ENCODE measurements around the gene SASS6.

- TF ChIP-seq CTCF (IDR thresholded peaks at IDR 0.05) (no peak), POLR2A (IDR thresholded peaks at IDR 0.05) (no peak), POLR2AphosphoS5 (IDR thresholded peaks at IDR 0.05) (no peak)
These were observed 82.6 kb downstream of the SASS6 start for GRCh38 chr1:100050139-100050538.

All from stomach (tissue), 4 donors.